Osteoblast (primary cell): Measurements from ENCODE around the gene NLRC4. TPM values are rescaled to one million over a fixed set of nuclear protein-coding genes. Genes with fewer than 3 reads are reported as not detected.

Source experiments
- DNase-seq: peaks from one replicate; pipeline ENCODE4 v3.0.0; 2011; ENCODE audit warnings: low spot score, mixed read lengths; ENCODE audit not compliant: insufficient read length; ENCODE audit errors: missing footprints
- H2AFZ ChIP-seq: 2 replicates; pipeline ENCODE4 v1.6.0; 2011; ENCODE audit warnings: mild to moderate bottlenecking, low read length
- H3K27ac ChIP-seq: 2 replicates; pipeline ENCODE4 v1.5.1; 2011; ENCODE audit warnings: mild to moderate bottlenecking, low read depth, low read length, moderate library complexity
- H3K27me3 ChIP-seq: 2 replicates; pipeline ENCODE4 v1.6.0; 2012; ENCODE audit warnings: mild to moderate bottlenecking, control low read depth, inconsistent platforms, low read length, moderate library complexity; ENCODE audit not compliant: insufficient read depth
- H3K36me3 ChIP-seq: 2 replicates; pipeline ENCODE4 v1.5.1; 2011; ENCODE audit warnings: mild to moderate bottlenecking, low read length, control low read depth, moderate library complexity; ENCODE audit not compliant: insufficient read depth
- H3K4me1 ChIP-seq: 2 replicates; pipeline ENCODE4 v1.5.1; 2011; ENCODE audit warnings: mild to moderate bottlenecking, low read length, control low read depth, moderate library complexity; ENCODE audit not compliant: insufficient read depth
- H3K4me2 ChIP-seq: 2 replicates; pipeline ENCODE4 v1.6.0; 2011; ENCODE audit warnings: mild to moderate bottlenecking, low read length; ENCODE audit not compliant: insufficient read depth
- H3K4me3 ChIP-seq: fragments of 200-600 bp; sonication (generic); 3 replicates; pipeline ENCODE4 v1.5.1; 2012; ENCODE audit warnings: mild to moderate bottlenecking, low read length, inconsistent platforms; ENCODE audit not compliant: insufficient read depth
- H3K79me2 ChIP-seq: 2 replicates; pipeline ENCODE4 v1.6.0; 2012; ENCODE audit warnings: mild to moderate bottlenecking, low read length, control low read depth, inconsistent platforms; ENCODE audit not compliant: insufficient read depth
- H3K9me3 ChIP-seq: 2 replicates; pipeline ENCODE4 v1.5.1; 2011; ENCODE audit warnings: low read depth, low read length, control low read depth
- H4K20me1 ChIP-seq: 2 replicates; pipeline ENCODE4 v1.6.0; 2012; ENCODE audit warnings: mild to moderate bottlenecking, low read length, control low read depth; ENCODE audit not compliant: insufficient read depth
- CTCF ChIP-seq: IDR thresholded peaks from 2 replicates; pipeline ENCODE4 v1.5.1; 2011; ENCODE audit warnings: mild to moderate bottlenecking, low read depth, low read length, moderate library complexity; ENCODE audit errors: extremely low read depth
- small RNA-seq: library from RNA; depleted of rRNA; stranded (forward); fragments of <200 nt; gene quantifications from one replicate; pipeline ENCODE3, GENCODE V24; 2012
- total RNA-seq: library from RNA; depleted of rRNA; stranded (reverse); fragments of >200 nt; gene quantifications from 2 replicates; pipeline ENCODE4 v1.2.3, GENCODE V29; 2012

The NLRC4 gene
- total RNA-seq, 1 donor: not detected

- Histone ChIP-seq H3K4me3 (no peak overlapping the region), H3K36me3 (peaks cover 18% of the 10 kb centered on the region), H3K27ac (no peak overlapping the region), H3K4me2 (no peak overlapping the region), H3K27me3 (no peaks in the 10 kb centered on the region), H3K4me1 (no peaks in the 10 kb centered on the region), H4K20me1 (no peaks in the 10 kb centered on the region), H3K9me3 (no peaks in the 10 kb centered on the region), H3K79me2 (peaks cover 2% of the 10 kb centered on the region), H2AFZ (no peak overlapping the region)
- DNase-seq: peak; percentile 15
- no peak for TF ChIP-seq CTCF
Observed at GRCh38 chr2:32189011-32189410, 75.7 kb downstream of the NLRC4 start.

- Histone ChIP-seq H3K4me2 (no peak overlapping the region), H4K20me1 (no peaks in the 10 kb centered on the region), H2AFZ (no peak overlapping the region), H3K9me3 (no peaks in the 10 kb centered on the region), H3K4me1 (no peaks in the 10 kb centered on the region), H3K36me3 (peaks cover 25% of the 10 kb centered on the region), H3K27me3 (no peaks in the 10 kb centered on the region), H3K4me3 (no peak overlapping the region), H3K27ac (no peak overlapping the region), H3K79me2 (no peaks in the 10 kb centered on the region)
- DNase-seq: peak; percentile 10
- TF ChIP-seq CTCF: no peak
Observed at GRCh38 chr2:32182667-32183066, 82.0 kb downstream of the NLRC4 start.

Small RNA genes lying within 50 kb of the gene (small RNA-seq; reads per million reads assigned to genes)
- not detected for gene RNU6-647P

Other genes with a start within 250 kb of the NLRC4 start
- gene DPY30, start 225.1 kb downstream of the NLRC4 start, total RNA-seq: 30.4 and 41.3 TPM in 2 replicates
- gene SPAST, start 201.3 kb downstream of the NLRC4 start, total RNA-seq: 31.5 and 34.2 TPM in 2 replicates
- 28.6 and 31.5 TPM in 2 replicates for gene SLC30A6, start 99.0 kb downstream of the NLRC4 start, total RNA-seq
- 18.5 and 19.4 TPM in 2 replicates for gene YIPF4, start 13.0 kb upstream of the NLRC4 start, total RNA-seq
- 144 and 146 TPM in 2 replicates for gene BIRC6, start 92.1 kb upstream of the NLRC4 start, total RNA-seq